ENCODE data around the gene PHLDB2. TPM values are rescaled to one million over a fixed set of nuclear protein-coding genes. Genes with fewer than 3 reads are reported as not detected.

Gene PHLDB2
- total RNA-seq, 1 donor from 2014 or later, result 37.2 TPM

DNA sequence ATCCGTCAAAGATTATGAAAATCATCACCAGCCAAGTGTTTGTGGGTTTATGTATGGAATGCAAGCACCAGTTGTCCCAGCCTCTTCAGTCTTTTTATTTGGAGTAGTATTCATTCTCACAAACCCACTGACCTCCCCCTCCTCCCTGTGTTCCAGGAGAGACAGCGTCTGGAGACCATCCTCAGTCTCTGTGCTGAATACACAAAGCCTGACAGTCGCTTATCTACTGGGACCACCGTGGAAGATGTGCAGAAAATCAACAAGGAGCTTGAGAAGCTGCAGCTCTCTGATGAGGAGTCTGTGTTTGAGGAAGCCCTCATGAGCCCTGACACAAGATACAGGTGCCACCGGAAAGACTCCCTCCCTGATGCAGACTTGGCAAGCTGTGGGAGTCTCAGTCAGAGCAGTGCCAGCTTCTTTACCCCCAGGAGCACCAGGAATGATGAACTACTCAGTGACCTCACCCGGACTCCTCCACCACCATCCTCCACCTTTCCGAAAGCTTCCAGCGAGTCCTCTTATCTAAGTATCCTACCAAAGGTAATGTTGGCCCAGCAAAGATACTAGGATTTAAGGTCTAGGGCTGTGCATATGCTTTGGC, 54.2 kb downstream of the PHLDB2 start:
- TF ChIP-seq, protein P1, sequence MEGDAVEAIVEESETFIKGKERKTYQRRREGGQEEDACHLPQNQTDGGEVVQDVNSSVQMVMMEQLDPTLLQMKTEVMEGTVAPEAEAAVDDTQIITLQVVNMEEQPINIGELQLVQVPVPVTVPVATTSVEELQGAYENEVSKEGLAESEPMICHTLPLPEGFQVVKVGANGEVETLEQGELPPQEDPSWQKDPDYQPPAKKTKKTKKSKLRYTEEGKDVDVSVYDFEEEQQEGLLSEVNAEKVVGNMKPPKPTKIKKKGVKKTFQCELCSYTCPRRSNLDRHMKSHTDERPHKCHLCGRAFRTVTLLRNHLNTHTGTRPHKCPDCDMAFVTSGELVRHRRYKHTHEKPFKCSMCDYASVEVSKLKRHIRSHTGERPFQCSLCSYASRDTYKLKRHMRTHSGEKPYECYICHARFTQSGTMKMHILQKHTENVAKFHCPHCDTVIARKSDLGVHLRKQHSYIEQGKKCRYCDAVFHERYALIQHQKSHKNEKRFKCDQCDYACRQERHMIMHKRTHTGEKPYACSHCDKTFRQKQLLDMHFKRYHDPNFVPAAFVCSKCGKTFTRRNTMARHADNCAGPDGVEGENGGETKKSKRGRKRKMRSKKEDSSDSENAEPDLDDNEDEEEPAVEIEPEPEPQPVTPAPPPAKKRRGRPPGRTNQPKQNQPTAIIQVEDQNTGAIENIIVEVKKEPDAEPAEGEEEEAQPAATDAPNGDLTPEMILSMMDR (IDR thresholded peaks at IDR 0.05; ENCODE audit: unreplicated experiment), result no peak
- Mint-ChIP-seq H3K4me3 (no peak overlapping the region), H3K27ac (no peak overlapping the region), H3K4me1 (peaks cover 22% of the 10 kb centered on the region), H3K9me3 (no peaks in the 10 kb centered on the region), H3K27me3 (ENCODE audit: low read depth) (no peaks in the 10 kb centered on the region), H3K36me3 (peaks cover 4% of the 10 kb centered on the region)
- no peak for DNase-seq (ENCODE audit: low spot score in 2 of 2, unreplicated experiment in 2 of 2)

DNA sequence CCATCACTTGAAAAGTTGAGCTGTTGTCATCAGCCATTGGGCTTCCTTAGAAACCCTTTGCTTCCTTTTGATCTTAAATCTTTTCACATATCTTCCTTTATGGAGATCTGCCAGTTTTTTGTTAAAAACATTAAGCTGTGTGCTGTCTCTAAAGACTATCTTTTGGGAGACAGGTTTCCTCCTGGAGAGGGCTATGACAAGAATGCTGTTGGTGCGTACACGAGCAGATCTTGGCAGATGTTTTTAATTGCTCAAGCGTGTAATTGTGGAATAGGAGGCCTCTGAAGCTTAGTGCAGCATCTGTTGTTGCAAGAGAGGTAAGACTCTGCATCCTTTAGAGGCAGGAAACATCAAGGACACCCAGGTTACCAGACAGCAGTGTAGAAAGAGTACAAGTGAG, 56.8 kb downstream of the PHLDB2 start:
- no peaks in the 10 kb centered on the region for H3K9me3 Mint-ChIP-seq
- DNase-seq (ENCODE audit: low spot score in 2 of 2, unreplicated experiment in 2 of 2), result no peak
- TF ChIP-seq, protein P1 (IDR thresholded peaks at IDR 0.05; ENCODE audit: unreplicated experiment), result no peak
- no peaks in the 10 kb centered on the region for H3K27me3 Mint-ChIP-seq (ENCODE audit: low read depth)
- H3K4me3 Mint-ChIP-seq, result no peak overlapping the region
- peaks cover 19% of the 10 kb centered on the region for H3K4me1 Mint-ChIP-seq
- H3K36me3 Mint-ChIP-seq, result peaks cover 17% of the 10 kb centered on the region
- H3K27ac Mint-ChIP-seq, result peak overlapping the region; percentile 28

DNA sequence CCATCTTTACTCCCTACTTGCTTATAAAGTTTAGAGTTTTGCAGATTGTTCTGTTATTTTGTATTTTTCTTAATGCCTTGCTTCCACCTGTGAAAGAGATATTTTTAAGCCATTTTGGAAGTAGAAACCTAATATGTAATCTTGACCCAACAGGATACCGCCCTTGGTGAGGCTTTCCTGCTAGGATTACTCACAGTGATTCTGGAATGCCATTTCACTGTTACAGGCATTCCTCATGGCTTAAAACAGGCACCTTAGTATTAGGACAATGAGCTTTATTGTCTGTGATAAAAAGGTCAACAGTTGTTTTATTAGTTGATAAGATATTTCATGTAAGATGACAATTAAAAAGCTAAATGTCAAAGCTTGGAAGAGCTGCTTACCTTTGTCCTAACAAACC, 58.2 kb downstream of the PHLDB2 start:
- no peaks in the 10 kb centered on the region for H3K27me3 Mint-ChIP-seq (ENCODE audit: low read depth)
- H3K4me1 Mint-ChIP-seq, result peaks cover 8% of the 10 kb centered on the region
- no peak for DNase-seq (ENCODE audit: low spot score in 2 of 2, unreplicated experiment in 2 of 2)
- H3K4me3 Mint-ChIP-seq, result no peak overlapping the region
- H3K36me3 Mint-ChIP-seq, result peaks cover 21% of the 10 kb centered on the region
- TF ChIP-seq, protein P1 (IDR thresholded peaks at IDR 0.05; ENCODE audit: unreplicated experiment), result no peak
- H3K9me3 Mint-ChIP-seq, result no peaks in the 10 kb centered on the region
- no peak overlapping the region for H3K27ac Mint-ChIP-seq

GRCh38 chr3:111919370-111920065, 60.5 kb downstream of the PHLDB2 start:
- Mint-ChIP-seq H3K27me3 (ENCODE audit: low read depth) (no peaks in the 10 kb centered on the region), H3K27ac (no peak overlapping the region), H3K4me1 (peaks cover 8% of the 10 kb centered on the region), H3K4me3 (no peak overlapping the region), H3K36me3 (peaks cover 34% of the 10 kb centered on the region), H3K9me3 (no peaks in the 10 kb centered on the region)
- TF ChIP-seq, protein P1 (IDR thresholded peaks at IDR 0.05; ENCODE audit: unreplicated experiment), result no peak
- DNase-seq (ENCODE audit: low spot score in 2 of 2, unreplicated experiment in 2 of 2), result no peak

DNA sequence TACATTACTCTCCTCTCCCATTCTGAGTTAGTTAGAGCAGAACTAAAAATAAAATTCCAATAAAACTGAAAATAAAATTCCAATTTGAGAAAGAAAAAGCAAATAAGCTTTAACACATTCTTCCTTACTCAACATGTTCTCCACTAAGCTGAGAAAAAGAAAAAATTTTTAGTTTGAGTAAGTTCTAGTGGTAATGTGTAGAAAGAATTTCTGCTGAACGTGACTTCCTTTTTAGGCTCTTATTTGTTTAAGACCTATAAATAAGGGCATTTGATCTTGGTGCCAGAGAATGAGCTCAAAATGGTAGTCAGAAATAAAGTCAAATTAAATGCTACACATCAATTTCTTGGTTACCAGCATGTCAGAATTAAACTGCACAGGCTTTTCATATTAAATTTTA, 62.1 kb downstream of the PHLDB2 start:
- peaks cover 34% of the 10 kb centered on the region for H3K36me3 Mint-ChIP-seq
- no peak for DNase-seq (ENCODE audit: low spot score in 2 of 2, unreplicated experiment in 2 of 2)

More for the DNA sequence above, 62.1 kb downstream of the PHLDB2 start:
- H3K4me3 Mint-ChIP-seq, result no peak overlapping the region
- no peak overlapping the region for H3K27ac Mint-ChIP-seq
- peaks cover 6% of the 10 kb centered on the region for H3K4me1 Mint-ChIP-seq
- TF ChIP-seq, protein P1 (IDR thresholded peaks at IDR 0.05; ENCODE audit: unreplicated experiment), result no peak
- H3K9me3 Mint-ChIP-seq, result no peaks in the 10 kb centered on the region
- no peaks in the 10 kb centered on the region for H3K27me3 Mint-ChIP-seq (ENCODE audit: low read depth)
